HG03025 (cell line): ENCODE data around the gene IL17RD.
"Not testable (repeated sequence)": the region's sequence is repeated elsewhere in the genome, so short reads cannot be mapped to it uniquely, and the experiment has no call there.

Experiments
- ATAC-seq: cut with Tn5 transposase; IDR thresholded peaks from one replicate; pipeline ENCODE4 v1.9.1; 2021; ENCODE audit warnings: mild to moderate bottlenecking, moderate library complexity; ENCODE audit not compliant: unreplicated experiment, low FRiP score

The IL17RD gene

DNA sequence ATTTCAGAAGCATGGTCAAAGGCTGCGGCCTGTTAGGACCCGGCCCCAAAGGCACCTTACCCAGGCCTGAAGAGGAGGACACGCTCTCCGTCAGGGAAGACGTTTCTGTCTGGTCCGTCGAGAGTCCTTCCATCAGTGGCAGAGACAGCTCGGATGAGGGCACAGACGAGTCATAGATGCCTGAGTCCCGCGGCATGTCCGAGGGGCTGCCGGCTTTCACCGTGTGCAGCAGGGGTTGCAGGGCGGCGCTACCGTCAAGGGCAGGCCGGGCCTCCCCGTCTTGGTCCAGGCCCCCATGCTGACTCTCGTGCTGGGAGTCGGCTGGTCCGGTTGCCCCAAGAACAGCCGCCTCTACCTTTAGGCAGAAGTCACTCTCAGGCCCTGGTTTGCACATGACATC lies 67.6 kb downstream of the IL17RD start:
- ATAC-seq: no peak

DNA sequence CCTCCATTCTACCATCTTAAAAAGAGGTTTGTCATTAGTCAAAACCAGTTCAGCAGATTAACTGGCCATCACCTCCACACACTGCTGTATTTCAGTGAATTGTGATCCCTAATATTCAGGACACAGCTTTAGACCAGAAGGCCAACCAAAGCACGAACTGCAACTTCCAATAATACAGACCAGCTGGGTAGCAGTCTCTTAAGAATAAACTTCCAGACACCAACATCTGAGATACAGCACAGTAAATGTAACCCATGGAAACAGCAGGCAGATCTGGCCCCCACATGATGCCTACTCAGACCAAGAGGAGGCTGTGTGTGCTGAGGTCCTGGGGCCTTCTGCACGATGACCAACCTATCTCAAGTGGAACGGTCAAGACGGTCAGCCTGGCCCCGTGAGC lies 69.8 kb downstream of the IL17RD start:
- no peak for ATAC-seq

DNA sequence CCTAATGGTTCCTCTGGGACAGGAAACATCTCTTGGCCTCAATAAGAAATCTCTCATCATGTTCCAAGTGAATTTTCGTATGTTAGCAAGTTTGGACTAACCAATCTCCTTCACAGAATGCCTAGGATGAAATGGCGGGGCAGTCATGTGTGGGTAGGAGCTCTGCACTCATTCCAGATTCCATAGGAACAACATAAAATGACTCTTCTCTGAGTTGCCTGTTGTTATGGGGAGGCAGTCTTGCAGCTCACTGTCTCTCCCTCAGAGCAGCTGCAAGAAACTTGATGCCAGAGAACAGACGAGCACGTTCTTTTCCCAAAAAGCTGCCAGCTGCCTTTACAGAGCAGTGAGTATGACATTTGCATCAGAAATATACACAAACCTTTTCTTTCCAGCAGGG lies 70.6 kb downstream of the IL17RD start:
- ATAC-seq: no peak

DNA sequence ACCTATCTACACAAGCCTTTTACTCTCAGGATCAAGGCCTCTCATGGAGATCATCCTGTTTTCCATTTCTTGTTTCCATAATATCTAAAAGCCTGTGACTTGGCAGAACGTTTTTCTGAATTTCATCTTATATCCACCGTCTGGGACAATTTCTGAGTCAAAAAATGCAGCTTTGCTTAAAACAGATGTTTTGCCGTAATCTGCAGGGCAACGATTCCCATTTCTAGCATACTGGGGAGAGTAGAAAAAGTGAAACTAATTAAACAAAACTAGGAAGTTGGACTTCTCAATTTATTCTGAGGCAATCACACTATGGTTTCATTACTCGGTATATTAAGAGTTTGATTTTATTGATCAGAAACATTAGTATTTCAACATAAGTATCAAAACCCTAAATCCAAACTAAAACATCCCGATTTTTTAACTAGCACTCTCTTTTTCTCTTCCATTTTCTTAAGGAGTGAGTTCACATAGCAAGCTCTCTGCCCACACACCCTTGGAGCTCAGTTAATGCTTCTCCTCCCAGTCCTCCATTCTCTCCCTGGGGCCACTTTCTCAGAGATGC lies 71.1 kb downstream of the IL17RD start:
- ATAC-seq: no peak

DNA sequence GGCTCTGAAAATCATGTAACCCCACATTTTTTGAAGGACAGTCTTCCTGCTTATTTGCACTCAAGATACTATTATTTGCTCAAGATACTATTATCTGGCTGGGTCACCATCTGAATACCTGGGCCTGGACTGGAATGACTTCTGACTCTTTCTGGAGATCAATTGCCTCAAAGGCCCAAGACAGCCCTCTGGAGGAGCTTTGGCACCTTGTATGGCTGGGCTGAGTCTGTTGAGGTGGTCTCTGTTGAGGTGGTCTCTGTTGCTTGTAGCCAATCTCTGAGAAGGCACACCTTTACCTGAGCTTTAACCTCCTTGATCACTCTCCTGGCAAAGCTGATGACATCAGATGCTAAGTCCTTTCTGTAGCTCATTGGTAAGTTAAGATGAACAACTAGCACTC lies 71.7 kb downstream of the IL17RD start:
- no peak for ATAC-seq

DNA sequence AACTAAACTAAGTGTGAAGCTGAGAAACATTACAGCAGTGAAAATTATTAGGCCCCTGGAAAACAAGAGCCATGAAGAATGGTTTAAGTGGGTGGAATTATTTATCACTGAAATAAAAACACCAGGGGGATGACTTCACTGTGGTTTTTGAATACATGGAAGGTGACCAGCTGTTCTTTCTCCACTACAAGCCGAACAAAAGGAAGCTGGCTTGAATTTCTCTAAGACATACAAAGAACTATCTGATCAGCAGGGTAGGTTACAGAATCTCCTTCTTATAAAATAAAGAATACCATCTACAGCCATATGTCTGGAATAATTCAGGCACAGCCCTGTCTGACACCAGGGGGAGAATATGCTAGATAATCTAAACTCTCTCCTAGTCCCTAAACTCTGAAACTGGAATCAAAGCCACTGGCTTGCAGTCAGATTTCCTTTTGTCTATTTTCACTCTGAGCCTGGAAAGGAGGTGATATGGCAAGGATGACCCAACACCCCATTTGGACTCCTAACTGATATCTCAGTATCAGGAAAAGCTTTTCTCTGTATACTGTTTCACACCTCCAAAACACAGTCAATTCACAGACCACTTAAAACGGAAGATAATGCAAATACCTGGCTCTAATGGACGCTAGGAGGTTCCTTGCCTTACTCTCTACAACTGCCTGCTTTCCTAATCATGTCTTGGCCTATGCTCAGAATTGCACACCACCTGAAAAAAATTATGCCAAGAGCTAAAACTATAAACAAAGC lies 73.5 kb downstream of the IL17RD start:
- ATAC-seq: no peak

DNA sequence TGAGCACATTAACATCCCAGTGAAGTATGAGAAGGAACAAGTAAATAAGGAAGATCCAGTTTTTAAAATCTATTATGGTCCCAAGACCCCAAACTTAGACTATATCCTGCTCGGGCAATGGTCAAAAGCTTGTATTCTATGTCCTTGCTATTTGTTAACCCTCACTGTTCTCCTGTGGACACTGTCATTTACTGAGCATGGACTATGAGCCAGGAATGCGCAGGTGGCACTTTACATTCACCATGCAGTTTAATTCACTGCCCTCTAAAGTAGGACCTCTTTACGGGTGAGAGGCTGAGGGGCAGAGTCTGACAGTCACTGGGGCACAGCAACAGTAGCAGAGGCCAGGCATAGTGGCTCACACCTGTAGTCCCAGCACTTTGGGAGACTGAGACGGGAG lies 76.1 kb downstream of the IL17RD start:
- no peak for ATAC-seq

DNA sequence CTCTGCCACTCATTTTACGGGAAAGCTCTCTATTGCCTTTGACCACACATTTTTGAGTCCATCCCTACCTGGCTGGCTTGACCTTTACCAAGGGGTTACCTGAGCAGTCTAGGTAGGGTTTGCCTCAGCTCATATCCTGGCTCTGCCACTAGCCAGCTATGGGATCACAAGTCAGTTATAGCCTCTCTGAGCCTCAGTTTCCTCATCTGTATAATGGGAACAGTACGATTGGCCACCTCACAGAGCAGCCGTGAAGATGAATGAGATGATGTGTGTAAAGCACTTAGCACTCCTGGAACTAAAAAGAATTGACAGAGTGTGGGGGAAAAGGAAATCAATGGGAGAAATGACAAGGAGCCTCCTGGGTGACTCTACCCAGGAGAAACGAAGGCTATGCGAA lies 76.7 kb downstream of the IL17RD start:
- ATAC-seq: no peak

DNA sequence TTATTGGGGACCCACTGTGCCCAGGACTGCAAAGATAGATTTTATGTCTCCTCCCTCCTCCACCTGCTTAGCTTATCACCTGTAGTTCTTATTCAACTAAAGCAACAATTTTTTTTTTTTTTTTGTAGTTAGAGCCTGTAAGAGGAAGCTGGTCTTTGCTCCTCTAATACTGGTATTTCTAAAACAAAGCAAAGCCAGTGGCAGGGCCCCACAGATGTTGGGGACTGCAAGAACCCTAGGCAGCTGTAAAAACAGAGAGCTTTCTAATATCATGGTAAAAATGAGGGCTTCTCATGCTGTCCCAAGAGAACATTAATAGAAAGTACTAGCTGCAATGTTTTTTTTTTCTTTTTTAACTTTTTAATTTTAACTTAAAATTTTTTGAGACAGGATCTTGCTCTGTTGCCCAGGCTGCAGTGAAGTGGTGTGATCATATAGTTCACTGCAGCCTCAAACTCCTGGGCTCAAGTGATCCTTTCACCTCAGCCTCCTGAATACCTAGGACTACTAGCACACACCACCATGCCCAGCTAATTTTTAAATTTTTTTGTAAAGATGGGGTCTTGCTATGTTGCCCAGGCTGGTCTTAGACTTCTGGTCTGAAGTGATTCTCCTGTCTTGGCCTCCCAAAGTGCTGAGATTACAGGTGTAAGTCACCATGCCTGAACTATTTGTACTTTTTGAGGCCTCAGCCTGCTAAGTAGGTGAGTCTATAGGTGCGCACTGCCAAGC lies 77.6 kb downstream of the IL17RD start:
- no peak for ATAC-seq

DNA sequence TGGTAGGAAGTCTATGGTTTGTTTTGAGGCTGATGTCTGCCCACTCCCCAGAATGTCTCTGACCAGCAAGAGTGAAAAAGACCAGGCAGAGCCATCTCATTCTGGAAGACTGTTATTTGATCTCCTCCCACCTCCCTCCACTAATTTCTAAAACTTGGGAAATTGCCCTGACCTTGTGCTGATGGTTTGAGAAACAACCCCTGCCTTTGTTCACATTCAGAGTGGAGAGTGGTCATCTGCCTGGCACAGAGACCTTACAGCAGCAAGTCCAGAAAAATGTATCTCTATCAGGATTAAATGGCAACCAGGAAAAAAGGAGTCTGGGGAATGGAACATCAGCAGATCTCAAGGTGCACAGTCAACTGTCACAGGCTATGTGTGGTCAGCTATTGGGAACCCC lies 79.0 kb downstream of the IL17RD start:
- ATAC-seq: no peak

DNA sequence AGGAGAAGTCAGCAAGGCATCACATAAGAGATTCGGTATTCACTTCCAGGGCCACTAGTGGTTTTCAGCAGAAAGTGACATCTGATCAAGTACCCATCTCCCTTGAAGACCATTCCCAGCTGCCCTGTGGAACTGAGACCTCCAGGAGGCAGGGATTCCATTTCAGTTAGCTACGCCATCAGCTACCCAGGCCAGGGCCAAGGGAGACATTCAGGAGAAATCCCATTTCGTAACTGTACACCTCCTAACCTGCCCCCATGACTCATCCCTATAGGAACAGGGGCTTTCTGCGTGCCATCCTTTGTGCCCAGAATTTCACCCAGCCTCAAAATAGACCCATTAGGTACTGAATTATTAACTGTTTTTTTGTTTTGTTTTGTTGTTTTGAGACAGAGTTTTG lies 79.9 kb downstream of the IL17RD start:
- ATAC-seq: no peak

DNA sequence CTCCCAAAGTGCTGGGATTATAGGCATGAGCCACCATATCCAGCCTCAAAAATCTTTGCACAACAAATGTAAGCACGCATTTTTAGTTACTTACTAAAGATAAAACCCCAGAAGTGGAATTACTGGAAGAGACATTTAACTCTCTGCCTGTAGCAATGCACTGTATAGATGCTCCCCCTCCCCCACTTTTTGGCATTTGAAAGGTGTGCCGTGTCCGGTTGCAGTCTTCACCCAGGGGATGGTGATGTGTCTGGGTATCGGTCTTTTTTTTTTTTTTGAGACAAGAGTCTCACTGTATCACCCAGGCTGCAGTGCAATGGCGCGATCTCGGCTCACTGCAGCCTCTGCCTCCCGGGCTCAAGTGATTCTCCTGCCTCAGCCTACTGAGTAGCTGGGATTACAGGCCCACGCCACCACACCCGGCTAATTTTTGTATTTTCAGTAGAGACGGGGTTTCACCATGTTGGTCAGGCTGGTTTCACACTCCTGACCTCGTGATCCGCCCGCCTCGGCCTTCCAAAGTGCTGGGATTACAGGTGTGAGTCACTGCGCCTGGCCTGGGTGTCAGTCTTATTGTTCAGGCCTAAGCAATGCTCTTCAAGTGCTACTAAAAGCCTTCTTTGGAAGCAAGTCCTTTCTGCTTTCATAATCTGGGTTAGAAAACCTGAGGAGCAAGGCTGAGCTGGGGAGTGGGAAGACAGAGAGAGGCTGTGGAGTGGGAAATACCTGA lies 81.7 kb downstream of the IL17RD start:
- ATAC-seq: not testable (repeated sequence)

DNA sequence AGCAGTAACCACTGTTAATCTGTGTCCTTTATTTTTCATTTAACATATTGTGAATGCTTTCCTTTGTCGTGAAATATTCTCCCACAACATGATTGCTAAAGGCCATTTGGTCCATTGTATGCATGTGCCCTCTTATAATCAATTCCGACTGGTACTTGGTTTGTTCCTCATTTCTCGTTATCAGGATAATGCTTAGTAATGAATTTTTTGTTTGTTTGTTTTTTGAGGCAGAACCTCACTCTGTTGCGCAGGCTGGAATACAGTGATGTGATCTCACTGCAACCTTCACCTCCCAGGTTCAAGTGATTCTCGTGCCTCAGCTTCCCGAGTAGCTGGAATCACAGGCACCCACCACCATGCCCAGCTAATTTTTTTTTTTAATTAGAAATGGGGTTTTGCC lies 82.7 kb downstream of the IL17RD start:
- ATAC-seq: no peak

DNA sequence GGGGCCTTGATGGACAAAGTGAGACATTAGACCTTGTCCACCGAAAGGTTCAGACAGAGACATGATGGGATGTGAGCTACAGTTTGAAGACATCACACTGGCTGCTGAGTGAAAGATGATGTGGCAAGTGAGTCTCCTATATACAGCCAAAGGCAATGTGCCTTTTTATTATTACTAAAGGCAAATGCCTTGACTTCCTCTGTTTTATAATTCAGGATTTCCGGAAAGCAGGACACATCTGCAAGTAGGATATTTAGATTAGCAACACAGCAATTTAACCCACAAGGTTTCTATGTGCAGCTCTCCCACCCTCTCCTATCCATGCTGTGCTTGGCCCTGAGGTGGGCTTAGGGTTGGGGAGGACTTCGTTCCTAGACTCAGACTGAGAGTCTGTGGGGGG lies 84.0 kb downstream of the IL17RD start:
- ATAC-seq: no peak

DNA sequence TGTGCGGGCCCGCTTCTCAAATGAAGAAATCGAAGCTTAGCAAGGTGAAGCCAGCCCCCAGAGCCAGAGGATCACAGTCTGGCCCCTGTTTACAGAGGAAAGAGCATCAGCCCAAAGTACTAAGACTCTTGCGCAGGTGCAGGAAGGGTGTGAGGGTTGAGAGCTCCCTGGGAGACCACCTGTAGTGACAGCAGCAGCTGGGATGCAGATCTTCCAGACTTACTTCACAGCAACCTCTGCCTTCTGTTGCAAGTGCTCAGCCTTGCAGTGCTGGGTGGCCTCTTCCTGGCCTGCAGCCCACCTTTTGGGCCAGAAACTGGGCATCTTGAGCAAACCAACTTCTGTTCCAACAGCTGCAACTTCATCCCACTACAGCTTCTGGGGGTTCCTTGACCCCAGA lies 85.0 kb downstream of the IL17RD start:
- ATAC-seq: no peak

DNA sequence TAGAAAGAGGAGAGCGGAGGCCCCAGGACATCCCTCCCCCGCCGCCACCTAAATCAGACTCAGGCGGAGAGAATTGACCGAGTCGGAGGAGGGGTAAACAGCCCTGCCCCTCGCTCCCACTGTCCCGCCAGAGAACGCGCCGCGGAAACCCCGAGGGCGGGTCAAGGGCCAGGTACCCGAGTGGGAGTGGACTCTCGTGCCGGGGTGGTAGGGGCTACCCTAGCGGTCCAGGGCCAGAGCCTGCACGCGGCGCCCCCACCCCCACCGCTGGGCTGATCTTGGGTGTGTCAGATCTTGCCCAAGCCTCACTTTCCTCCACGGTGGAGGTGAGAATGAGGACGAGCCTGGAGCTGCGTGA lies 85.7 kb downstream of the IL17RD start:
- no peak for ATAC-seq

DNA sequence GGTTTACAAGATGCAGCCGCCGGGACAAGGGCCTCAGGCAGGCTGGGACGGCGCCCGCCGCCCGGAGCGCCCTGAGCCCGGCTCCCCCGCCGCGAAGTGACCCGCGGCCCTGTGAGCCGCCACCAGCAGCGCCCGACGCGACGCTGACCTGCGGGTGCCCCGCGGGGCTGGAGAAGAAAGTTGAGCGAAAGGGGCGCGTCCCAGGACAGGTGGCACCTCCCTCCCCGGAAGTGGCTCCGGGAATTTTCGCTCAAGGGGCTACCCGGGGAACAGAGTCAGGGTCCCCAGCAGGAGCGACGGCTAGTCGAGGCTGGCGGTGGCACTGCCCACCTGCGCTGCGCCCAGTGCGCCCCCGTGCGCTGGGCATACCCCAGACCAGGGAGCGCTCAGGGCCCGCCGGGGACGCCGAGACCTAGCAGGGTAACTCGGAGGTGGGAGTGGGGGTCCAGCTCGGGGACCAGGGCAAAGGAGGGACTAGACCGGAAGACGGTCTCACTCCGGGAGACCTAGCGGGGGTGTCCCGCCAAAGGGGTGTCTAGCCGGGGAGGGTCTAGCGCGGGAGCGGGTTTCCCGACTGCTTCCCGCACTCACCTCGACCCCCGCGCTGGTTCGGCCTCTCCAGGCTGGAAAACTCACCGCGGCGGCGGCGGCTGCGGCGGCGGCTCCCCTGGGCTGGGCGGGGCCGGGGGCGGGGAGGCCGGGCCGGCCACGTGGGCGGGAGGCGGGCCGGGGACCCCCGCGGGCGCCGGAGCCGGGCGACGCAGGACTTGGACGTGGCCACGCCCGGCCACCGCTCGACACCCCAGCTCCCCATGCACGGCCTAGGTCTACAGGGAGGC lies 86.3 kb downstream of the IL17RD start:
- no peak for ATAC-seq

DNA sequence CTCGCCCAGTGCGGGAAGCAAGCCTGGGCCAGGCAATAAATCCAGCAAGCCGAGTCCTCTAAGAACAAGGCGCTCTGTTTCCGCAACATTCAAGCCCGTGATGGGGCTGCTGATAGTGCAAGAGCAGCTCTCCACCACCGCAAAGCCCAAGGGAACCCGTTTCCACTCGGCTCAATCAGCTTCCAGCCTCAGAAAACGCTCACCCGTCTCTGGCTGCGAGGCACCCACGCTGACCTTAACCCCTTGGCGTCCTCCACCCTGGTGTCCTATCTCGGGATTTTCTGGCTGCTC lies 86.9 kb downstream of the IL17RD start:
- ATAC-seq: no peak

DNA sequence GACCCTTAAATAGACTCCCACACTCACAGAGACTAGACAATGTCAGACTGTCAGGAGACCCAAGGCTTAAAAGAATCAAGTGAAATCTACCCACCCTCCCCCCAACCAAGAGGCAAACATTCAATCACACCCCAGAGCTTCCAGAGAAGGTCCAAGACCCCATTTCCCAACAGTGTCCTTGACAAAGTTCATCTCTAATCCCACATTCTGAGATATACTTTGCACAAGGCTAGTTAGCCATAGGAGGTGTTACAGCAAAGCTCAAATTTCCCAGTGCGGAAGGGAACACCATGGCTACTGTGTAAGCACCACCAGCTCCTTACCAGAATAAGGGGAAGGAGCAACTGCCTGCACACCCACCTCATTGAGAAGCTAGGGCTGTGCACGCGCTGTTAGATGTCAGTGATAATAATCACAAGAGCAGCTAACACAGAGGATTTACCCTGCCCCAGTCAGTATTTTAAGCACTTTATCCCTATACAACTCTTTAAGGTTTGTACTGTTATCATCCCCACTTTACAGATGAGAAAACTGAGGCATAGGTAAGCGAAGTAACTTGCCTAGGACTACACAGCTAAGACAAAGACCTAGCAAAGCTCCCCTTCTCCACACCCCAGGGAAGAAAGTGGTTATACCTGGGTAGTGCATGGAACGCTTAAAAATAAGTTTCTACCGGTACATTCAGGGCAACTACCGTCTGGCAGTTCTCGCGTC lies 87.4 kb downstream of the IL17RD start:
- no peak for ATAC-seq

DNA sequence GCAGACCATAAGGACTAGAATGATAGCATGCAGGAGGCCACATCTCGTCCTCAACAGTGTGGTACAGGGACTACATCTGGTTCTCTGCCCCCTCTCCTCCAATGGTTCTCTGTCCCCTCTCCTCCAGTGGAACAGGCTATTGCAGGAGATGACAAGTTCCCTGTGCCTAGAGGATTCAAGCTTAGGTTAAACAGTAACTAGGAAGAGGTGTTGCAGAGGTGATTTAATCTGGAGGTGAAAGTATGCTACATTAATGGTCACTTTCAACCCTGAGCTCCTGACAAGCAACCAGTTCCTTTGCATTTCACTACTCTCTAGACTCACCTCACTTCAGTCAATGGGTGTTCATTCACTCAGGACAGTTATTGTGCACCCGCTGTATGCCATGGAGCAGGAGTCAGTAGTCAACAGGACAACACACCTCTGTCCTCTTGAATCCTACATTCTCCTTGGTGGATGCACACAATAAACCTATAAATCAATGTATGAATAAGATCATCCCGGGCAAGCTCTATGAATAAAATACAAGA lies 88.7 kb downstream of the IL17RD start:
- no peak for ATAC-seq
